Measurements from ENCODE around the gene SYT13. TPM values are rescaled to one million over a fixed set of nuclear protein-coding genes. Genes with fewer than 3 reads are reported as not detected.

Gene SYT13
- polyA plus RNA-seq, 1 donor (not counting 4 experiments of a cell fraction or from before 2014, with no cell fraction given): not detected

GRCh38 chr11:45248501-45249011 lies 37.6 kb downstream of the SYT13 start:
- FAIRE-seq: no peak
- H3K27me3 ChIP-seq (ENCODE audit: control insufficient read depth, extremely low read depth, insufficient read depth, low read length): peaks cover 19% of the 10 kb centered on the region

GRCh38 chr11:45247433-45247832 lies 38.7 kb downstream of the SYT13 start:
- no peaks in the 10 kb centered on the region for H3K79me2 ChIP-seq (ENCODE audit: control insufficient read depth, insufficient read depth, low read length)
- no peaks in the 10 kb centered on the region for H3K36me3 ChIP-seq (ENCODE audit: control insufficient read depth in 2 of 2, extremely low read depth in 1 of 2, insufficient read depth in 2 of 2, low read length in 2 of 2)
- dilution Hi-C loops (cut with MboI; ENCODE audit: extremely low pct_ligation_motif_present, low sequenced_read_pairs): no loop called here
- FAIRE-seq (no peak), DNase-seq (ENCODE audit: low read depth, low spot score) (no peak)
- H3K4me2 ChIP-seq (ENCODE audit: control insufficient read depth, extremely low read depth, insufficient read depth, low read depth, low read length): no peak overlapping the region
- TF ChIP-seq EZH2 (IDR thresholded peaks at IDR 0.05; ENCODE audit: low read length): no peak
- no peak for TF ChIP-seq CTCF (optimal IDR thresholded peaks at IDR 0.05 in 1 of 3, IDR thresholded peaks at IDR 0.05 in 1 of 3, conservative IDR thresholded peaks at IDR 0.05 in 1 of 3; ENCODE audit: extremely low read depth in 1 of 3, insufficient read depth in 2 of 3, low read length in 3 of 3)
- H3K9ac ChIP-seq (ENCODE audit: control insufficient read depth, extremely low read depth, insufficient read depth, low read length): no peak overlapping the region
- H3K9me1 ChIP-seq (ENCODE audit: control insufficient read depth, extremely low read depth, insufficient read depth, low read length): no peaks in the 10 kb centered on the region
- H2AFZ ChIP-seq (ENCODE audit: control insufficient read depth, low read length): no peak overlapping the region
- no peaks in the 10 kb centered on the region for H3K4me1 ChIP-seq (ENCODE audit: control insufficient read depth, extremely low read depth, insufficient read depth, low read length)
- H4K20me1 ChIP-seq (ENCODE audit: control insufficient read depth, extremely low read depth, insufficient read depth, low read length): no peaks in the 10 kb centered on the region
- no peaks in the 10 kb centered on the region for H3K9me3 ChIP-seq (ENCODE audit: control insufficient read depth, low read depth, low read length)
- H3K27me3 ChIP-seq (ENCODE audit: control insufficient read depth, extremely low read depth, insufficient read depth, low read length): peaks cover 18% of the 10 kb centered on the region
- no peak overlapping the region for H3K4me3 ChIP-seq (ENCODE audit: control insufficient read depth in 2 of 3, extremely low read depth in 1 of 3, insufficient read depth in 2 of 3, low read depth in 1 of 3, low read length in 3 of 3)
- no peak overlapping the region for H3K27ac ChIP-seq (ENCODE audit: control insufficient read depth, insufficient read depth, low read length)

More at GRCh38 chr11:45248501-45249011, 37.6 kb downstream of the SYT13 start:
- Histone ChIP-seq H2AFZ (ENCODE audit: control insufficient read depth, low read length) (no peak overlapping the region), H3K9me1 (ENCODE audit: control insufficient read depth, extremely low read depth, insufficient read depth, low read length) (no peaks in the 10 kb centered on the region), H4K20me1 (ENCODE audit: control insufficient read depth, extremely low read depth, insufficient read depth, low read length) (no peaks in the 10 kb centered on the region), H3K9ac (ENCODE audit: control insufficient read depth, extremely low read depth, insufficient read depth, low read length) (no peak overlapping the region), H3K9me3 (ENCODE audit: control insufficient read depth, low read depth, low read length) (no peaks in the 10 kb centered on the region), H3K4me1 (ENCODE audit: control insufficient read depth, extremely low read depth, insufficient read depth, low read length) (no peaks in the 10 kb centered on the region), H3K4me3 (ENCODE audit: control insufficient read depth in 2 of 3, extremely low read depth in 1 of 3, insufficient read depth in 2 of 3, low read depth in 1 of 3, low read length in 3 of 3) (no peak overlapping the region), H3K27ac (ENCODE audit: control insufficient read depth, insufficient read depth, low read length) (no peak overlapping the region), H3K79me2 (ENCODE audit: control insufficient read depth, insufficient read depth, low read length) (no peaks in the 10 kb centered on the region), H3K36me3 (ENCODE audit: control insufficient read depth in 2 of 2, extremely low read depth in 1 of 2, insufficient read depth in 2 of 2, low read length in 2 of 2) (no peaks in the 10 kb centered on the region), H3K4me2 (ENCODE audit: control insufficient read depth, extremely low read depth, insufficient read depth, low read depth, low read length) (no peak overlapping the region)
- dilution Hi-C loops (cut with MboI; ENCODE audit: extremely low pct_ligation_motif_present, low sequenced_read_pairs): no loop called here
- DNase-seq (ENCODE audit: low read depth, low spot score): no peak
- no peak for TF ChIP-seq CTCF (optimal IDR thresholded peaks at IDR 0.05 in 1 of 3, IDR thresholded peaks at IDR 0.05 in 1 of 3, conservative IDR thresholded peaks at IDR 0.05 in 1 of 3; ENCODE audit: extremely low read depth in 1 of 3, insufficient read depth in 2 of 3, low read length in 3 of 3)
- no peak for TF ChIP-seq EZH2 (IDR thresholded peaks at IDR 0.05; ENCODE audit: low read length)

All from keratinocyte (primary cell).